Measurements from ENCODE around the gene OR5M3.

OR5M3 gene
- total RNA-seq = 0 reads per million in 18 experiments

DNA sequence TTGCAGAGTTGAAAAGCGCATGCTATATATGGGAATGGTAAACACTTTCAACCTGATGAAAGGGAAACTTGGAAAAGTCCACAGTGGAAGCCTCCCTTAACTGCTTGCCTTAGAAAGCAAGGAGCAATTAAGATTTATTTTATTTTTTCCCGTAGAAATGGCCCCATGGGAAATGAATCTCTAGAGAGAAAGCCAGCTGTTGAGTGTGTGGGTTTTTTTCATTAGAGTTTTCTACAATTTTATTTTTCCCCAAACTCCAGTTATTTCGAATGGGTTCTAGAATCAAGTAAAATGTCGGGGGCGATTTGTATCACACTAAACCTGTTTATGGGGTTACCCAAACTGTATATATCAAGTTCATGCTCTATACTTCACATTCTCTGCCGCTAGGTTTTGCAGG is at the start of gene OR5M3:
OR5M3 (minus strand) TSS at position 101 of the 400 bp plus-strand sequence. CDS start 2,855 bp downstream, outside the sequence.
- no peak for DNase-seq

DNA sequence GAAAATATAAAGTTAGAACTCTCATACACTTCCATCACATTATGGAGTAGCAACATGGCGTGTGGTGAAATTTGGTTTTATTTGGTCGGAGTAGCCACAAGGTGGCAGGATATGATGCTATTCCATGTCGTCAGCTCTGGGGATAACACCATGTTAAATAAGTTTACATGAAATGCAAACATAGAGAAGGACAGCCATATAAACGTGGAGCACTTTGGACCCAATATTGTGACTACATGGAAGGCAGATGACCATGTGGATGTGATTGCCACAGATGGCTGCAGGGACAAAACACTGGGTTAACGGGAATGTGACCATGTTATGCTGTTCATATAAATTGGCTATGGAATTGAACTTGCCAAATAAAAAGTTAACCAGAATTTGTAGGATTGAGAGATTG is 48.9 kb upstream of the OR5M3 start:
- DNase-seq = no peak

DNA sequence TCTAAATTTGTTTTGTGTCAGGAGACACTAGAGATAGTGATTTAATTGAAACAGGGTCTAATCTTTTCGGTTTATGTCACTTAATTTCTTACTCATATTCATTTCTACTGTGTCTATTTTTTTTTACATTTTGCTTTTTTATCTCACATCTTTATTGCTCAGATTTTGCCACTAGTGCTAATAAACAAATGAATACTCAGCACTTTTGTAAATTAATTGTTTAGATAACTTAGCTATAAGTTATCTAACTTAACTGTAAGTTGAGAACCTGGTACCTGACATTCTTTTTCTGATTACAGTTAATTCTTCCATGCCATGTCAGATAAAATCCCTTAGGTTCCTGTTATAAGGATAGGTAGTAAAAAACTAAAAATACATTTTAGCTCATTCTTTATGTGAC is 40.1 kb upstream of the OR5M3 start:
- DNase-seq = no peak

DNA sequence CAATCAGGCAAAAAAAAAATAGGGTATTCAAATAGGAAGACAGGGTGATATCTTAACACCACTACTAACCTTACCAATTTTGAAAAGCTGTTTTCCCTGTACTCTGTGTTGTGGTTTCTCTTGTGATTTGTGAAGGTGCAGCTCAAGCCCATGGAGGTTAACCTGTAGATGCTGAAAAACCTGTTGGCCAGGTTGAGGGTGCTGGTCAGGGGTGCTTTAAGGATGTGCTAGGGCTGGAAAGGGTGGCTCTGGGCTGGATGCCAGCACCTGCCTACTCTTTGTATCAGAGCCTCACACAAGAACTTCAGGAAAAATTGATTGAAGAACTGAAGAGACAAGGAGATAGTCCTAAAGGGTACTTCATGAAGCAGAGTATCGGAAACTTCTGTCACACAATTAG is 36.3 kb upstream of the OR5M3 start:
- no peak for DNase-seq

DNA sequence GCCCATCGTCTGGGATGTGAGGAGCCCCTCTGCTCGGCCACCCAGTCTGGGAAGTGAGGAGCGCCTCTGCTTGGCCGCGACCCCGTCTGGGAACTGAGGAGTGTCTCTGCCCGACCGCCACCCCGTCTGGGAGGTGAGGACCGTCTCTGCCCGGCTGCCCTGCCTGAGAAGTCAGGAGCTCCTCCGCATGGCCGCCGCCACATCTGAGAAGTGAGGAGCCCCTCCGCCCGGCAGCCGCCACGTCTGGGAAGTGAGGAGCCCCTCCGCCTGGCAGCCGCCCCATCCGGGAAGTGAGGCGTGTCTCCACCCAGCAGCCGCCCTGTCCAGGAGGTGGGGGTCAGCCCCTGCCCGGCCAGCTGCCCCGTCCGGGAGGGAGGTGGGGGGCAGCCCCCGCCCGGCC is 23.9 kb upstream of the OR5M3 start:
- no peak for DNase-seq

DNA sequence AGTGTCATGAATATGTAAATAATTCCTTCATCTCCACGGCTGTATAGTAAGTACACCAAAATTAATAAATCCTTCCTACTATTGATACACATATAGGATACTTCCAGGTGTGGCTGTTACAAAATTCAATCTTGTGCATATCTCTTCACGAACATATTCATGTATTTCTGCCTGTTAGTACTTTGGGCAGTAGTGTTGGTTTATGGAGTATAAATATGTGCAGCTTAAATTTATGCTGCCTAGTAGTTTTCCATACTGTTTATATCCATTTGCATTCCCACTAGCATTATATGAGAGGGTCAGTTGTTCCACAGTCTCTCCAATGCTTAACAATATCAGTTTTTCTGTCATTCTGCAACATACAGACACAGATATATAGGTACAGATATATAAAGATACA is 22.0 kb upstream of the OR5M3 start:
- no peak for DNase-seq

DNA sequence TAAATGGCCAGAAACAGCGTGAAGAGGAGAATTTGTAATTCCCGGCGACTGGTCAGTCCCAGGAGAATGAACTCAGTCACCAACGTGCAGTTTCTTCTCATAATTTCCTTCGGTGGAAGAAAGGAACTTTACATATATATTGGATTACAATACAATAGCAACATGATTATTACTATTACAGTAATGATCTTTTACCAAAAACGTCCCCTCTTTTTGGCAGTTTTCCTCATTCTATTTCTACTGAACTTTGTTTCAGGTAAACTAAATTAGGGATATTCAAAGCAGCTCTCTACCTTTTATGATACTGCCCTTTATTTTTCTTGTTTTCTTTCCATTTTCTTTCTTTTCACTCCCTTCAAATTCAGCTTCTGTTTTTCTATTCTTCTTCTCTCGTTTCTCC is 18.1 kb upstream of the OR5M3 start, which contains the start of gene OR5M8:
OR5M8 (minus strand) TSS at position 101 of the 400 bp plus-strand sequence; CDS start at position 101, 0 bp downstream.
- DNase-seq = no peak

DNA sequence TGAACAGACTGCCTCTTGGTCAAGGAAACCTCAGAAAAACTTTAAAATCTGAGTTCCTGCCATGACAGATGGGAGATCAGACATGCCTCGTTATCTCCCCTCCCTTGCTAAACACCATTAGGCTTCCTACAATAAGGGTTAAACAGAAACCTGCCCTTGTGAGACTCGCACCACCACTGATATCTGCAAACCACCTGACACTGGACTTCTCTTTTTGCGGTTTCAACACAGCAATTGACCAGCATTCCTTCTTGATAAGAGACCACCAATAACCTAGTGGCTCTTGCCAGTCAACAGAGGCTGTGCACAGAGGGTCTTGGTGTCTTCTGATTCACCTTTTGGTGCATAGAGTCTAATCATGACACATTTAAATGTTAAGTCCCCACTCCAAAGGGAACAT is 13.6 kb upstream of the OR5M3 start:
- no peak for DNase-seq

DNA sequence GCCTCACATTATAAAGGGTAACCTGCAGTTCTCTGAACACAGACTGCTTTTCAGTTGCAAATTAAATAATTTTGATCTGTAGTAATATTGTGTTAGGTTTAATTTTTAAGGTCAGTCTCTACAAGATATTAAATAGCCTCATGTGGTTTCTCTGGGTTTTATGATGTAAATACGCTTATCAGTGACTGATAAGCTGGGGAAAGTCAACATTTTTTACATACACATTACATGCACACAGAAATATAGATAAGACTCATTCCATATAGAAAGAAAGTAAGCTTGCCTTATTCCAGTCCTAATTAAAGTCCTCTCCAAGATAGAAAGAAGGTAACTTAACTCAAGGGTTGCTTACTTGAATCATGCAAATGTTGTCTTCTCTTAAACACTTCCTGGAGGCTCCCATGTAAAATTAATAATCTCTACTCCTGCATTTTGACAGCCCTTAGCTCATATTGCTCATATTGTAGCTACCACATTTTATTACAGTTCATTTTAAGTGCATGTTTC is 1.6 kb upstream of the OR5M3 start:
- no peak for DNase-seq

DNA sequence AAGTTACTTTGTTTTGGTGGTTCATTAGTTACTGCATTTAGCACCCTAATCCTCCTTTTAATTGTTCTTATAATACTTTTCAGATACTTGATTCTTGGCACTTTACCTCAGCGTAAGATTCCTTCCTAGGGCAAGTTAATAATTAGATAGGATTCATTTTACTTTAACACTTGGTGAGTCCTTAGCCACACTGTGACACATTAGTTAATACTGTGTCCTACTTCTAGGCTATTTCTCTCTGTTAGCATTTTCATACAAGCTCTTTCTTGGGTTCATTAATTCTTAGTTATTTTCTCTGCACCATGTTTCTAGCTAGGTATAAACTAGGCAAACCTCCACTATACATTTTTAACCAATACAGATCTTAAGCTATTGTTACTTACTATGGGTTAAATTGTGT is 16.1 kb downstream of the OR5M3 start:
- DNase-seq = no peak

DNA sequence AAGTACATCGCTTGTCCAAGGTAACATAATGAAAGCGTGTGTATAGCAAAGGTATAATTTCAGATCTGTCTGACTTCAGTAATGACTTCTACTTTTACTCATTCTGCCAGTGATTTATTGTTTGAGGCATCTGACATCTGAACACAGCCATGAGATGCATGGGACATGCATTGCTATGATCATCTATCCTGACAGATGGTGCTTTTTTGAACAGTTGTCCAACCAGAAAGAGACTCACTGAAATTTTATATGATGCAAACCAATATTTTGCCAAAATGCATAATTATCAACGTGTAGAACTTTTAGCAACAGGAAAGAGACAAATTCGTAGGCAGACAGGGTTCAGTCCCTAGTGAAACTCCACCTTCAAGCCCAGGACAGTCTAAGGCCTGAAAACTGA is 19.6 kb downstream of the OR5M3 start:
- no peak for DNase-seq

Data from inflammatory macrophage (primary cell).